Activated CD4-positive, alpha-beta T cell treated with anti-CD3 and anti-CD28 coated beads for 48 hours (primary cell): Measurements from ENCODE around the gene EMD.
"Not testable (repeated sequence)": the region's sequence is repeated elsewhere in the genome, so short reads cannot be mapped to it uniquely, and the experiment has no call there.

ENCODE experiments used
- DNase-seq: peaks from one replicate; pipeline ENCODE4 v3.0.0-alpha.2; 2020

The EMD gene

DNA sequence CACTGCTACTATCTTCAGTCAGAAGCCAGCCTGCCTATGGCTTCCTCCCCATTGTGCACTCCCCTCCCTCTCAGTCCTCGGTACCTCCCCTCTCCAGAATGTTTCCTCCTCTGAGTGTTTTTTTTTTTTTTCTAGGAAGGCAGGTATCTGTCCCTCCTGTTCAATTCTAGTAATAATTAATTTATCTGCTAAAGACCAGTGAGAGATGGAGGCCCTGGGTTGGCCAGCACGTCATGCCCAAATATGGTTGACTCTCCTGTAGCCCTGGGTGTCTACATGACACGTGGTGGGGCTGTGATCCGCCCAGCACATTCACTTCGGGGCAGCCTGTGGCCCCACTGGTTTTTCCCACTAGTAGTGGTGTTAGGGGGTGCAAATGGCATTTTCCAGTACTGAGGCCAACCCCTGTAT is 6.5 kb upstream of the EMD start:
- peak; percentile 56 for DNase-seq

DNA sequence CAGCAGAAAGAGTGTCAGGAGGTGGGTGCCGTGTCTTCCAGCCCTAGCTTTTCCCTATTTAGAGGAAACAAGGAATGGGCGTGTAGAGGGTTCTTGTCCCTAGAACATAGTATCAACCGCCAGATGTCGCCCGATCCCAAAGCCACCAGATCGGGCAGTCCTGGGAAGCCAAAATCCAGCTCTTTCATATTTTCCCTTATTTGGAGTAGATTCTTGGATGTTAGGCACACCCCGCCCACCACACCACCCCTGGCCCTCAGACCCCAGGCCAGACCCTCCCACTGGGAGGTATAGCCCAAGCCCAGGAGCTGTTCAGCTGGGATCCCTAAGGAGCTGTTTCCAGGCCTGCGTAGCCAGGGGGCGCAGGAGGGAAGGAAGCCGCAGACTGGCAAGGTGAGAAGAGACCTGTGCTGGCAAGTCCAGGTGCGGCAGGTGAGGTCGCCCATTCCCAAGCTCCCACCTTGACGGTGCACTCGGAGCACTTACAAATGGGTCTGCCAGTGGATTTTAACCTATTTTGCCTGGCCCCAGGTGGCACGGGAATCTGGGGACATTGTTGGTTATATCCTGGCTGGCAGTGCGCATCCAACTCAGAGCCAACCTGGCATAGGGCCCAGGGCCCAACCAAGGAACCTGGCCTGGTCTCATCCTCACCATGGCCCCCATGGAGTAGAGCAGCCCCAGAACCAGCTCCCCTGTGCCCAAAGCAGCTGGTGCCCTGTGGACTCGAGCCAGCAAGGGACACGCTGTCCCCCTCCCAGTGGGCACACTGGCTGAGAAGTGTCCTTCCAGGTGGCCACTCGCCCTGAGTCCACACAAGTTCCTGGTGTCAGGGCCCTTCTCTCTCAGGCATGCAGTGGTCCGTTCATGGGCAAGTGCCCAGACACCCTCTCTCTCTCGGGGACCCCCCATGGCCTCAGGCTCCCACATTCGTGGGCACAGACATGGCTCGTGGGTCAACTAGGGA is 5.5 kb upstream of the EMD start:
- peak; percentile 32 for DNase-seq

DNA sequence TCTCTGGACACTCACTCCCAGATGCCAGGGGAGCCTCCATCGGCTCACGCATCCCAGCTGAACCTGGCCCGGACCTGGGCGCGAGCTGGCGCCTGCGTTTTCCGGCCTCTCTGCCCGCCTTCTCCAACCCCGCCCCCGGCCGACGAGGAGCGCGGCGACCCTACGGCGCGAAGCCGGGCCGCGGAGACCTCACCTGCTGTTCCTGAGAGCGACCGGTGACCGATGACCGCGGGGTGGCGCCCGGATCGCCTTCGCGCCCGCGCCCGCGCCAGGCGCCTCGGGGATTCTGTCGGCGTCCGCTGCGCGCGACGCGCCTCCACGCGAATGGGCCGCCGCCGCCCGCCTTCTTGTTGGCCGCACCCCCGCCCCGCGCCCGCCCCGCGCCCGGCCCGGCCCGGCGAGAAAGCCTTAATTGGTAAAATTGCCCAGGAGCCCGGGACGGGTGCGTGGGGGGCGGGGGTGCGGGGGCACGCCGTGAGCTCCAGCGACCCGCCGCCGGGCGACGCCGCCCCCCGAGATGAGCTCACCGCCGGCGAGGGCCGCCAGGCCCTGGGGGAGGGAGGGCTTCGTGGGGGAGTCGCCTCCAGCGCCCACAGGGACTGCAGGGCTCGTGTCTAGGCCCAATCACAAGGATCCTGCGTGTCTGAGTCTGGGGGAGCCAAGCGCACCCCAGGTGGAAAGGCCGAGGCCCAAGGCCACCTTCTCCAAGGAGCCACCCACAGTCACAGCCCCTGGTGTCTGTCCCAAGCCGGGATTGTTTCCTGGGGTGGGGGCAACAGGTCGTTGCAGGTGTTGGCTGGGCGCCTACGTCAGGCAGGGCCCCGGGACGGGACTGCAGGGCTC is 4.6 kb upstream of the EMD start, which contains the start of gene FLNA:
Gene FLNA (minus strand): TSS at position 322 of the 843 bp plus-strand sequence. CDS start 3,389 bp downstream, outside the sequence.
- DNase-seq = no peak

DNA sequence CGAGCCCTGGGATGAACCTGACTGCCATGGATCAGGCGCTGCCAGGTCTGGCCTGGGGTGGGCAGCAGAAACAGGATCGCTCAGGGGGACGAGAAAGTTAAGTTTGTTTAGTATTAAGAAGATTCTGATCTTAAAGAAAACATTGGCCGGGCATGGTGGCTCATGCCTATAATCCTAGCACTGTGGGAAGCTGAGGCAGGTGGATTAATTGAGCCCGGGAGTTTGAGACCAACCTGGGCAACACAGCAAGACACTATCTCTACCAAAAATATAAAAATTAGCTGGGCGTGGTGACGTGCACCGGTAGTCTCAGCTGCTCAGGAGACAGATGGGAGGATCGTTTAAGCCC is 4.0 kb upstream of the EMD start:
- no peak for DNase-seq

DNA sequence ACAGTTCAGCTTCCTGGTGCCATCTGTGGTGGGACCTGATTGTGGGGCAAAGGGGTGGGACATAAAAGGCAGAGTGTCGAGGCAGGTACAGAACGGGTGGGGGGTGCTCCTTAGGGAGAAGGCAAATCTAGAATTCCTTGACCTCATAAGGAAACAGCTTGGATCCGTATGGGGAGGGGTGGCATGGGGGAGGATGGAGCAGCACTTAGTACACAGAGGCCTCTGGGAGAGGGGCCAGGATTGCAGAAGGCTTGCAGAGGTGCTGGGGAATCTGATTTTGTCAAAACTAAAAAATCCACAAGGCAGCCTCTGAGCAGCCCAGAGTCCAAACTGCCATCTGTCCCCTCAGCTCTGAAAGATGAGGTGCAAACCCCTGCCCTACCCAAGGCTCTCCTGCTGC is 2.3 kb upstream of the EMD start:
- DNase-seq = no peak

DNA sequence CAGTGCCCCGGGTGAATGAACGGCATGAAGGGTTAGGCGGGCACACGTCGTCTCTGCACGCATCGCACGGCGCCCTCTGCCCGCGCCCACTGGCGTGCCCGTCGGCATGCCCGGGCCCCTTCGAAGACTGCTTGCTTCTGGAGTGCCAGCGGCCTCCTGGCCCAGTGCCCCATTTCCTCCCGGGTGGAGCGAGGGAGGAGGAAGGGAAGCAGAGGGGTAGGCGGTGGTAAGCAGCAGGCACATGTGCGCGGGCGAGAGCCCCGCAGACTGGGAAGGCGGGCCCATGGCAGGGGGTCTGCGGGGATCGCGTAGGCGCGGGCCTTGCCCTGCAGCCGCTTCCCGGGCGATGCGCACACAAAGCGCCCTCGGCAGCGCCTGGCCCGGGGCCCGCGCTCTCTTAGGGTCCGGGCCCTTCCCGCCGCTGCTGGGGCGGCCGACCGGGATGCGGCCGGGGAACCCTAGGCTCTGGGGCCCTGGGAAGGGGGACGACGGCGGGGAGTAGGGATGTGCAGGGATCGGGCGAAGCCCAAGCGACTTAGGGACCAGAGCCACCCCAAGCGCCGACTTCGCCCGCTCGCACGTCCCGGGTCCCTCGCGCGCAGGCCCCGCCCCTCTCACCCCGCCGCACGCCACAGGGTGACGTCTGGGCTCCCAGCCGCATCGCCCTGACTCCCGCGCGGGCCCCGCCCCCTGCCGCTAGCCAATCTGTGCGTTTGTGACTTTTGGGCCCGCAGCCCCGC is 866 bp upstream of the EMD start:
- peak; percentile 50 for DNase-seq

DNA sequence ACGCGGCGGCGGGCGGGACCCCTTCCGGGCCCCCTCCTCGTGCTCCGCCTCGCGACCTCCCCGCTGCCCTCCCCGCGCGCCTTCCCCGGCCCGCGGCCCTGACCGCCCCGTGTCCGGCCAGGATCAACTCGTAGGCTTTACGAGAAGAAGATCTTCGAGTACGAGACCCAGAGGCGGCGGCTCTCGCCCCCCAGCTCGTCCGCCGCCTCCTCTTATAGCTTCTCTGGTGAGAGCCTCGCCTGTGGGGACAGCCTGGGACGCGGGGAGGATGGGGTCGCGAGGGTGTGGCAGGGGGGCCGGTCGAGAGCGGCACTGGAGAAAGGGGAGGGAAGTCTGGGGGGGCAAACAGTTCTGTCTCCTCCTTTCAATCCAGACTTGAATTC is 465 bp downstream of the EMD start:
- DNase-seq = no peak

DNA sequence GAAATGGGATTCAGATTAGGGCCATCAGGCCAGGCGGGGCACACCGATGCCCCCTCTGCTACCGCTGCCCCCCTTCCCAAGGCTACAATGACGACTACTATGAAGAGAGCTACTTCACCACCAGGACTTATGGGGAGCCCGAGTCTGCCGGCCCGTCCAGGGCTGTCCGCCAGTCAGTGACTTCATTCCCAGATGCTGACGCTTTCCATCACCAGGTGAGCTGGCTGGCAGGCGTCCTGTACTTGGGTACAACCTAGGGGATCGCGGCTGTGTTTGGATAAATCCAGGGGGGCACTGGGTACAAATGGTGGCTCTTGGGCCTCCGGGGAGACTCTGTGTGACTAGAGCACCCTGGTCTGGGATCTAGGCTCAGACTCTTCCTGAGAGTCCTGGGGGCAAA is 1.1 kb downstream of the EMD start:
- no peak for DNase-seq

DNA sequence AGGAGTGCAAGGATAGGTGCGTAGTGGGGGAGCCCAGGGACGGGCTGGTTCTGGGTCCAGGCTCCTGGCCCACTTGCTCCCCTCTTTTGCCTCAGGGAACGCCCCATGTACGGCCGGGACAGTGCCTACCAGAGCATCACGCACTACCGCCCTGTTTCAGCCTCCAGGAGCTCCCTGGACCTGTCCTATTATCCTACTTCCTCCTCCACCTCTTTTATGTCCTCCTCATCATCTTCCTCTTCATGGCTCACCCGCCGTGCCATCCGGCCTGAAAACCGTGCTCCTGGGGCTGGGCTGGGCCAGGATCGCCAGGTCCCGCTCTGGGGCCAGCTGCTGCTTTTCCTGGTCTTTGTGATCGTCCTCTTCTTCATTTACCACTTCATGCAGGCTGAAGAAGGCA is 1.7 kb downstream of the EMD start:
- DNase-seq = no peak

DNA sequence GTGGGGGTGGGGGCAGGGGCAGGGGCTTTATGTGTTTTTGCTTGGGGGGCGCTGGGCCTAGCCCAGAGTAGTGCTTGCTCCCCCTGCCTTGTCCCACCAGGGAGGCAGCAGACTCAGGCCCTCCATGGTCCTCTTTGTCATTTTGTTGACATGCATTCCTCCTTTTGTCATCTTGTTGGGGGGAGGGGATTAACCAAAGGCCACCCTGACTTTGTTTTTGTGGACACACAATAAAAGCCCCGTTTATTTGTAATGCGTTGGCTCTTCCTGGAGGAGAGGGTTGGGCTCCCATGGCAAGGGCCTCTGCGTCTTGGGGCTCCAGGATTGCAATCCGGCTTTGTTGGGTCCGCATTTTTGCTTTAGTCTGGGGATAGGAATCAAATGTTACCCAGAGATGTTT is 2.2 kb downstream of the EMD start:
- no peak for DNase-seq

DNA sequence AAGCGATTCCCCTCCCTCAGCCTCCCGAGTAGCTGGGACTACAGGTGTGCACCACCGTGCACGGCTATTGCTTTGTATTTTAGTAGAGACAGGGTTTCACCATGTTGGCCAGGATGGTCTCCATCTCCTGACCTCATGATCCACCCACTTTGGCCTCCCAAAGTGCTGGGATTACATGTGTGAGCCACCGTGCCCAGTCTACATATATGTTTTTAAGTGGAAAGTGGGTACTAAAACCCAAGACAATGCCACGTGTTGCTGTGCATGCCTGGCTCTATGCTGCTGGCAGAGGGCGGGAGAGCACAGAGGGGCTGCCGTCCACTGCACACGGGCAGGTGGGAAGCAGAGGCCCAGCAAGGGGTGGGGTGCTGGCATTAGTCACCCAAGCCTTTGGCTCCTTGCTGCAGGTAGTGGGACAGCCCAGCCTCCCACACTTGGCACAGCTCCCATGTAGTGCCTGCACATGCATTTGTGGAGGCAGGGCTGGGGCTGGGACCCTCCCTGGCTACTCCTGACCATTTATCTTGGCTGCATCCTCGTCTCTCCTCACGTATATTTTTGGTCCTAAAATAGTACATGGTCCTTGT is 3.5 kb downstream of the EMD start:
- no peak for DNase-seq

DNA sequence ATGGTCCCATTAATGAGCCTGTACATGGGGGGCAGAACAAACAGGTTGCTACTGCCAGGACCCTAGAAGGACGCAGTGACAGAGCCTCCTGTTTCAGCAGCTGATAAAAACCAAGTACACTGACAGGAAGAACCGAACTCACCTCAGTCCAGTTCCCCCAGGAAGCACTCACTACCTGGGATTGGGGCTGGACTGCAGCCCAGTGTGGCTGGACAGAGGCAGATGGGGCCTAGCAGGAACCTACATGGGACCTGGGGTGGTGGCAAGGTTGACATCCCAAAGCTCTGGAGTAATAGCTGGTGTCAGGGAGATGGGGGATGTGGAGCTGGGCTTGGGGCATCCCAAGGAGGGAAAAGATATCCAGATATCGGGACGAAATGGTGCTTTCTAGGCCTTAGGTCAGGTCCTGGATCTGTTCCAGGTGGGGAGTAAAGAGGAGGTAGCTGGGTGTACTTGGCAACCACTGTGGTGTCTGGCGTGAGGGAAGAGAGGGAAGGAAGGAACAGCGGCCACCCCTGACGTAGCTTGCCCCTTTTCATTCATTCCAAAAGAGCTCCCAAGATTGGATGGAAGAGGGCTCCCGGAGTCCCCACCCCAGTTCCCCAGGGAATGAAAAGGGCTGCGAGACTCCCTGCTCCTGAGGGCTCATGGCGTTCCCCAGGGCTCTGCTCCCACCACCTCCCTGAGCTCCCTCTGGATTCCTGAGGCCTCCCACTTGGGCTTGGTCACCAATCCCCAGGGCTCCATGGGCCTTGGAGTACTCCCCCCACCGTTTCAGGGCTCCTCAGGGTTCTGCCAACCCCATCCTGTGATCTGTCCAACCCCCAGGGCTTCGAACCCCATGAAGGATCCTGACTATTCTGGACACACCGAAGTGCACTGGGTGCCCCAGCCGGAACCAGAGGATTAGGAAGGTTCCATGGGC is 4.5 kb downstream of the EMD start:
- DNase-seq = no peak

DNA sequence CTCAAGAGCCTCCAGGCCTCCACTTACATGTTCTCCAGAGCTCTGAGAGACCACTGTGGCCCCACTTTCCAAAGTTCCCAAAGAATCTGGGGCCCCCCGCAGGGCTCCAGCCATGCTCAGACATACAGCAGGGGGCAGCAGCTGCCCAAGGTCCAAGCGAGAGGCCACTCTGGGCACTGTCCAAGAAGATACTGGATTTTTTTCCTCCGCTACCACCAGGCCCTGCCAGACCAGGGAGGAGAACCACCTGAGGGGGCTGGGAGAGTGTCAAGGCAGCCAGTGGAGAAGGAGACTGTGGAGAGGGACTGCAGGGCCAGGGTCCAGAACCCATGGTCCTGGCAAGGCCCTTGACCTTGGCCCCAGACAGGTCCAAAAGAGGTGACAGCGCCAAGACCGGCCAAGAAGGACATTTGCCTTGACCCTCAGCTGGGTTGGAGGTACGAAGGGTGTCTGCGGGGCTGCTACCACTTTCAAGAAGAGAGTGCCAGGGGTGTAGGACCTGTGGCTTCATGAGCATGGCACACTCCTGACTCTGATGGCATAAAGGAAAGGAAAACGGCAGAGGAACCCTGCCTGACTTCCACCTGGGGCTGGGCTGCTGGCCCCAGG is 5.3 kb downstream of the EMD start:
- DNase-seq = no peak

DNA sequence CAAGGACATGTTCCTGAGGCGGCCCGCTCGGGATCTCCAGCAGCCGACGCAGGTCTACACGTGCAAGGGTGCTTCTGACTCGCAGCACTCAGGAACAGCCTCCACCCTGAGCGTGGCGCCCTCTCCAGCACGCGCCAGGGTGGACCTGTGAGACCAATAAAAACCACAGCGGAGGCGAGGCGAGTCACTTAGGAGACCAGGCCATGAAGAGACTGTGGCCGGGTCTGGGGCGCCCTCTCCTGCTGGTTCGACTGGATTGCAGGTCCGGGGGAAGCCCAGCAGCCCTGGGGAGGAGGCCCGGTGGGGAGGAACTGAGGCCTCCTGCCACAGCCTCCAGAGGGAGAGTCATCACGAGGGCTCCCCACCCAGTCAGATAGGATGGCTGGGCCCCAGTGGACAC is 9.0 kb downstream of the EMD start:
- DNase-seq = not testable (repeated sequence)

DNA sequence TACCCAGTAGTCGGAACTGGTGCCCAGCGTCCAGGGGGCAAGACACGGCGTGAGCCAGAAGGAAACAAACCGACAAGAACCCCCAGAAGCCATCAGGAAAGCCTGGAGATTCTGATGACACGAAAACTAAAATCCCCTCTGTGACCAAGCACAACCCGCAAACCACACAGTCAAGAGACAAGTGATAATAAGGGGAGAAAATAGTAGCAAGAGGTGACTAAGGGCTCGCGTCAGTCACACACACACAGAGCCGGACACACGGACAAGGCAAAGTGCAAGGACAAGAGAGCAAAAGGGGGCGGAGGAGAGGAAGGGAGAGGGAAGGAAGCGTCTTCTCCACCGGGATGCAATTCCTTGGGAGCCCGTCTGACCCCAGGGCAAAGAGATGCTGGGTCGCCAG is 9.6 kb downstream of the EMD start:
- not testable (repeated sequence) for DNase-seq

DNA sequence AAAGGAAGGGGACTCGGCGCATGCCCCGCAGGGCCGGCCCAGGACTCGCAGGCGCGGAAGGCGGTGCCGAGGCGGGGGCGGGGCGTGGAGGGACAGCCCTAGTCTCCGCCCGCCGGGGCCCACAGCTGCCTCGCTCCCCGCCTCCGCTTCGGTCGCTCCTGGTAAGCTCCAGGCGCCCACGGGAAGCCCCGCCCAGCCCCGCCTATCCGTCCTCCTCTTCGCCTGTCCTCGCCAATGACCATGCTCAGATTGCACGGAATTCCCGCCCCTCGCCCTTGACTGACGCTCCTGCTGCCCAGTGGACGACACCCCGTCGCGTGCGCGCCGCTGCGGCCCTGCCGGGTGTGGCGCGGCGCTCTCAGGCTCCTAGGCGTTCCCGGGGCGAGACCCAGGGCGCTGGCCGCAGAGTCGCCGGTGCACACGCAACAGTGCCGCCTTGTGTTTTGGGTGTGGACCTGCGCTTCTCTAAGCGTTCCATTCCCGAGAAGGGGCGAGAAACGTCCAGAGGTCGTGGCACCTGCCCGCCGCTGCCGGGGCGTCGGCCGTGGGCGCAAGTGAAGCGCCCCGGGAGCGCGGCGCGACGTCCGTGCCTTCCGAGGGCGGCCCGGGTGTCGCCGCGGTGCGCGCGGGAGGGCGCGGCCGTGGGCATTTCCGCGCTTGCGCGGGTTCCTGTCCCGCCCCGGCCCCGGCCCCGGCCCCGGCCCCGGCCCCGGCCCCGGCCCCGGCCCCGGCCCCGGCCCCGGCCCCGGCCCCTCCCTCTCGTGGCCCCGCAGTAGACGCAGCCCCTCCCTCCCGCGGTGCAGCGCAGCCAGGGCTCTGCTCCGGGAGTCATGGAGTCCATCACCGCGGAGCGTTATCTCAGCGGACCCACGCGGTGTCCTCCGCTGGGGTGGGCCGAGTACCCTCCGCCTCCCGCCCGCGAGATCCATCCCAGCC is 11.0 kb downstream of the EMD start:
- DNase-seq = not testable (repeated sequence)

DNA sequence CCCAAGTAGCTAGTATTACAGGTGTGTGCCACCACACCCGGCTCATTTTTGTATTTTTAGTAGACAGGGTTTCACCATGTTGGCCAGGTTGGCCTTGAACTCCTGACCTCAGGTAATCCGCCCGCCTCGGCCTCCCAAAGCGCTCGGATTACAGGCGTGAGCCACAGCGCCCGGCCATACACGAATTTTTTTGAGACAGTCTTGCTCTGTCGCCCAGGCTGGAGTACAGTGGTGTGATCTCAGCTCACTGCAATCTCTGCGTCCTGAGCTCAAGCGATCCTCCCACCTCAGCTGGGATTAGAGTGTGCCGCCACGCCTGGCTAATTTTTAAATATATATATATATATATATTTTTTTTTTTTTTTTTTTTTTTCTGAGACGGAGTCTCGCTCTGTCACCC is 17.3 kb downstream of the EMD start:
- not testable (repeated sequence) for DNase-seq

DNA sequence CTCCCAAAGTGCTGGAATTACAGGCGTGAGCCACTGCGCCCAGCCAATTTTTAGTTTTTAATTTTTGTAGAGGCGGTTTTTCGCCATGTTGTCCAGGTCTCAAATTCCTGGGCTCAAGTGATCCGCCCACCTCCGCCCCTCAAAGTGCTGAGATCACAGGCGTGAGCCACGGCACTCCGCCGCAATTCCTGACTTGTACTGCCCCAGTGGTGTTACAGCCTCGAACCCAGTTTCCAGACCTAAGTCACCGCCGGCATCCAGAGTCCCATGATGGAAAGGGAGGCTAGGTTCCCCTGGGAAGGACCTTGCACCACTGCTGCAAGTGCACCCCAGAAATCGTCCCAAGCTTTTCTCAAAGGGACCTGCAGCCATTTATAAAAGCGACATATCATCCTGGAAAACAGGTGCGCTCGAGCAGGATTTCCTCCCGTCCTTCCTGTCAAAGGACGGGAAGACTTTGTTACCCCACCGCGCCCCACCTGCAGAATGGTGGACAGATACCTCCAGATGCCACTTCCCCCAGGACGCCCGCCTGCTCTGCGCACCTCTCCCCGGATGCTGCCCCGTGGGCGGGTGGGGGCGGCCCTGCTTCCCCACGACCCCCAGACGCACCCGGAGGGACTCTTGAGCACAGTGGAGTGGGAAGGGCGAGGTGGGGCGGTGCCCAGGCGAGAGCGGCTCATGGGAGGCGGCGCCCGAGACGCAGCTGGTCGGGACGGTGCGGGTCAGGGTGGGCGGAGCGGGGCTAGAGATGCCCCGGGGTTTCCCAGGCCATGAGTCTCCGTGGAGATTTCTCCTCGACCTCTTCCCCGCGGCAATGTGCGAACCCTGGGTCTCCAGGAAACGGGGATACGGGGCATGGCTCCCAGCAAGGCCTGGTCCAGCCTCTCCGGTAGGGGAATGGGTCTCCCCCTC is 18.1 kb downstream of the EMD start:
- DNase-seq = peak; percentile 75
